GM19099 (cell line): ENCODE measurements around the gene RASSF7.

Source experiments
- POLR2A ChIP-seq: IDR thresholded peaks from 3 replicates; pipeline ENCODE4 v1.6.1; 2011; ENCODE audit warnings: low read depth; ENCODE audit not compliant: insufficient read length; ENCODE audit errors: extremely low read depth

Gene RASSF7

DNA sequence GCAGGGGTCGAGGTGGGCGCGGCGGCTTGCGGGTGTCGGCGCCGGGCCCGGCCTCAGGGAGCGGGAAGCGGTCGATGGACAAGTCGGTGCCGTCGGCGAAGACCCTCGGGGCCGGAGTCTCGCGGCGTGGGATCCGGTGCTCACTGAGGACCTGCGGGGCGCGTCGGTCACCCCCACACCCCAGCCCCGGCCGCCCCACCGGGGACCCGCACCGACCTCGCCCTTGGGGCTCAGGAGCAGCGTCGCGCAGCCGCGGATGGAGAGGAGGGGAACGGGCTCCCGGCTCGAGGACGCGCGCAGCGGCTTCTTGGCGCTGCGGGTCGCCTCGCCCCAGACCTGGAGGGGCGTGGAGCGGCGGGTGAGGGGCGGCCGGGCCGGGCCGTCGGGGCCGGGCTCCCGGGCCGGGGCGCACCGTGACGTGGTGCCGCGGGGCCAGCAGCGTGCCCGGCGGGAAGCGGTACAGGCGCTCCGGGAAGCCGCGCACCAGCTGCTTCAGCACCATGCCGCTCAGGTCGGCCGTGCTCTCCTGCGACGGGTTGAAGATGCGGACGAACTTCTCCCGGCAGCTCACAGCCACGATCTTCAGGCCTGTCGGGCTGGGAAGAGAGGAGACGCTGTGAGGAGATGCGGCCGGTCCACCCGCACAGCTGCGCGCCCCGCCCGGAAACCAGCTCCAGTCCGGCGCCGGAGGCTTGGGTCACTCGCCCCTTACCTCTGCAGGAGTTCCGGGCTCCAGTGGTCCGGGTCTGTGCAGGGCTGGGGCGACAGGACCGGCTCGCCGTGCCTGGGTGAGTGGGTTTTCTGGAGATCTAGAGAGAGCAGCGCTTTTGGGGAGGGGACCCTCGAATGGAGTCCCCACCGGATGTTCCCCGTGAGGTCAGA, 4.7 kb upstream of the RASSF7 start:
- no peak for TF ChIP-seq POLR2A

DNA sequence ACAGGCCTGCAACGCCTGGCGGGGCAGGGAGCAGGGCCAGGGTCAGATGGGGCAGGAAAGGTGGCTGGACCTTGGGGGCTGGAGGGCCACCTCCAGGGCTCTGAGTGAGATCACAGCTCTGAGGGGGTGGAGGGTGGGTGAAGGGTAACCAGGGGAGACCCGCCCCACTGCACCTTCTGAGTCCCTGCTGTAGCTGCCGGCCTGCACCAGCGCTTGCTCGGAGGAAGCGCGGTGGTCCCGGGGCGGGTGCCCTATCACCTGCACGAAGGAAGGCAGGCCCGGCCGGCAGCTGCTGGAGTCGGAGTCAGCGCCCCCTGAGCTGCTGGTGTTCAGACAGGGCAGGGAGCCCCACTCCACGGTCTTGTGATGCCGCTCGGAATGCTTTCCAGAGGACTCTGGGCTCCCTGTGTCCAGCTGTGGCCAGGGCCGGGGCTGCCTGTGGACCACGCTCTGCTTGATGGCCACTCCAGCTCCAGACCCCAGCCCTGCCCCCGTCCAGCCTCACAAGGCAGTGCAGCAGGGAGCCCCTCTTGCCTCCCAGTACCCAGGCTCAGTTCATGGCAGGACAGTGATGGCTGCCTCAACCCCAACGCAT, 4.0 kb upstream of the RASSF7 start:
- TF ChIP-seq POLR2A: no peak

DNA sequence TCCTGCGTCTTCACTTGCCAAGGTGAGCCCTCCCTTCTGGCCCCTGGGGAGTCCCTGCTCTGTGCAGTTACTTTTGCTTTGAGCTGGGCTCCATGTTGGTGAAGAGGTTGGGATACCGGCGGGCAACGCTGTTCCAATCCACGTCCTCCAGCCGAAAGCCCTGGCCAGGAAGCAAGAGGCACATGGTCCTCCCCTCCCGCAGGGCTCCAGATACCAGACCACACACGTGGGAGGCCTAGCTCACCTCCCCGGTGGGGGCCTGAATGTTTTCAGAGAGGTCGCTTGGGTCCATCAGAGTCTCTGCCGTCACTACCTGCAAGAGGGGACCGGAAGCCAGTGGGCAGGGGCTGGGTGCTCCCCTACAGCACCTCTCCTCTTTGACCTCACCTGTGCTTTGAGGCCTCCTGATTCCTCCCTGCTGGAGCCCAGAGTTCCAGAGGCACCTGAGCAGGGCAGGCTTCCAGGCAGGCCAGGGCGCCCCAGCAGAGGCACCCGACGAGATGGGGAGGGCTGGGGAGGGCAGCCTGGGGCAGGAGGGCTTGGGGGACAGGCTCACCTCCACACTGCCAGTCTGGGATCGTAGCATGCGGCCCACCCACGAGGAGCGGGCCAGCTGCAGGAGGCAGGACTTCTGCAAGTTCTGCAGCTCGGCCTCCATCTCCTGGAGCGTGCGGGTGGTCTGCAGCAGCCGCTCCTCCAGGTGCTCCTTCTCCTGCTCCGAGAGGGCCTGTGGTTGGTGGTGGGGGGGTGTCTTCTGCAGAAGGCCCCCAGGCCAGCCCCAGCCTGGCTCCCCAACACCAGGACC, 3.2 kb upstream of the RASSF7 start:
- TF ChIP-seq POLR2A: no peak

DNA sequence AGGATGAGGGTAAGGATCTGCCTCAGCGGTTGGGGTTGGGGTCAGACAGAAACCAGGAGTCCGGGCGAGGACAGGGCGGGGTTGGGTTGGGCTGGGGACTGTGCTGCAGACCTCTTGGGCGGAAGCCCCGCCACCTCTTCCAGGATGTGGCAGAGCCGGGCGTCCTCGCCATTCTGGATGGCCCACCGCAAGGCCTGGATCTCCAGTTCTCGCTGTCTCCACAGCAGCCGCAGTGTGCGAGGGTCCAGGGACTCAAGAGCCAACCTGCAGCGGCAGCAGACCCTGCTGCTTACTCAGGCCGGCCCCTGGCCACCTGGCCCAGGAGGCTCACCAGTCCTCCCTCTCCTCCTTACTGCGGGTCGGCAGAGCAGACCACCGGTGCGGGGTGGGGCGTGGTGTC, 2.3 kb upstream of the RASSF7 start:
- no peak for TF ChIP-seq POLR2A

DNA sequence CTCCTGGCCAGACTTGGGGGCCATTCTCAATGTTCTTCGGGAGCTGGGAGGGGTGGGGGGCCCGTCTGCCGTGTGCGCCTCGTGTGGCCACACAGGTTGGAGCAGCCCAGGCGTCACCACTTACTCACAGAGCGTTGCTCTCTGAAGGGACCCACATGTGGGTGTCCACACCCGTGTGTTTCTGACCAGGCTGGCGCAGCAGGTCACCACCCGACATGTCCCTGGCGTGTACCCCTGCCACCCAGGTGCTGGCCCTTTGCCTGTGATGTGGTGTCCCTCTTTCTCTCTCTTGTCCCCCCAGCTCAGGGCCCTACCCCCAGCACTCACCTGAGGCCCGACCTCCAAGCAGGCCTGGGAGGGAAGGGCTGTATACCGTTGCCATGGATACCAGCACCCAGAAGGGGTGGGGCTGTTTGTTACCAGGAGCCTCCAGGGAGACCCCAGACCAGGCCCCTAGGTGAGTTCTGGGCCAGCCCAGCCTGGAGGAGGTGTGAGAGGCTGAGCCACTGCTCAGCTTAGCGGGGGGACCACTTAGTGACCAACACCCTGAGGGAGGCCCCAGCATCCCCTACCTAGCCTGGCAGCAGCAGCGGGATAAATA, 1.6 kb upstream of the RASSF7 start:
- TF ChIP-seq POLR2A: no peak

DNA sequence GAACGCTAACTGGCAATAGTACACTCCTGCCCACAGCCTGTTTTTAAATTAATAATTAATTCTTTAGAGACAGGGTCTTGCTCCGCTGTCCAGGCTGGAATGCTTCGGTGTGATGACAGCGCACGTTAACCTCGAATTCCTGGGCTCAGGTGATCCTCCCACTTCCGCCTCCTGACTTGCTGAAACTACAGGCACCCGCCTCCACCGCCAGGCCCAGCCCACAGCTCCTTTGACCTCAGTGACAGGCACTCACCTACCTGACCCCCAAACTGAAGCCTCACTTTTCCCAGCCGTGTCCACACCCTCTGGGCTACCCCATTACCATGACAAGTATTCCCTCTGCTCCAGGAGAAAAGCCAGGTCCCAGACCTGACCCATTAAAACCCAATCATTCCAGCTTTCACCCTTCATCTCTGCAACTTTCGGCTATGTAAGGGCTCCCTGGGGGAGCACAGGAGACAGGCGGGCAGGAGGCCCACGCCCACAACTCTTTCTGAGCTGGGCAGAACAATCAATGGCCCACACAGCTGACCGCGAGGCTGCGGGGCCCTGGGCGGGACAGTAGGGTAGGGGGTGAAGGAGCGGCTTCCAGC, 962 bp upstream of the RASSF7 start:
- TF ChIP-seq POLR2A: no peak

DNA sequence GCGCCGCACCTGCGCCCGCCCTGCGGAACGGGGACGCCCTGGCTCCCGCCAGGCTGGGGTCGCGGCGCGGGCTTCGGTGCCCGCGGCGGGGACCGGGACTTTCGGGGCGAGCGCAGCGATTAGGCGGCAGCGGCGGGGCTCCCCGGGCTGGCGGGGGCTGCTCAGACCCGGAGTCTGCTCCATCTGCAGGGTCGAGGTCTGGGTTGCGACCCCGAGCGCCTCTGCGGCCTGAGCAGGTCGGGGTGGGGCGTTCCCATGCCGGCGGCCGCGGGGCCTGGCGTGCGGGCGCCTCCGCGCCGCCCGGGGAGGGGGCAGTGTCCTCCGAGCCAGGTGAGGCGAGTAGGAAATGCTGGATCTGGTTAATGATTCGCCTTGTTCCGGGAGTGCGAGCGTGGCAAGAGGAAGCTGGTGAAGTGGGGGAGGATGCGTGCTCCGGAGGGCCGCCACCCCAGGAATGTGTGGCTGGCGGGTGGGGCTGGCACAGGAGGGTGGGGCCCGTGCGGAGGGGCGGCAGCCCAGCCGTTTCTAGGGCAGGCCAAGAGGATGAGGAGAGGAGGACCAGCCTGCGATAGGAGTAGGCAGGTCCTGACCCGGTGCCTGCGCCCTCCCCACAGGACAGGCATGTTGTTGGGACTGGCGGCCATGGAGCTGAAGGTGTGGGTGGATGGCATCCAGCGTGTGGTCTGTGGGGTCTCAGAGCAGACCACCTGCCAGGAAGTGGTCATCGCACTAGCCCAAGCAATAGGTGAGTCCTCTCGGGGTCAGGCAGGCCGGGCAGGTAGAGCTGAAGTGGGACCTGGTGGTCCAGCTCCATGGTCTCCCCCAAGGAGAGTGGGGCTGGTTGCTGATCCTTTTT, 606 bp downstream of the RASSF7 start:
- no peak for TF ChIP-seq POLR2A

DNA sequence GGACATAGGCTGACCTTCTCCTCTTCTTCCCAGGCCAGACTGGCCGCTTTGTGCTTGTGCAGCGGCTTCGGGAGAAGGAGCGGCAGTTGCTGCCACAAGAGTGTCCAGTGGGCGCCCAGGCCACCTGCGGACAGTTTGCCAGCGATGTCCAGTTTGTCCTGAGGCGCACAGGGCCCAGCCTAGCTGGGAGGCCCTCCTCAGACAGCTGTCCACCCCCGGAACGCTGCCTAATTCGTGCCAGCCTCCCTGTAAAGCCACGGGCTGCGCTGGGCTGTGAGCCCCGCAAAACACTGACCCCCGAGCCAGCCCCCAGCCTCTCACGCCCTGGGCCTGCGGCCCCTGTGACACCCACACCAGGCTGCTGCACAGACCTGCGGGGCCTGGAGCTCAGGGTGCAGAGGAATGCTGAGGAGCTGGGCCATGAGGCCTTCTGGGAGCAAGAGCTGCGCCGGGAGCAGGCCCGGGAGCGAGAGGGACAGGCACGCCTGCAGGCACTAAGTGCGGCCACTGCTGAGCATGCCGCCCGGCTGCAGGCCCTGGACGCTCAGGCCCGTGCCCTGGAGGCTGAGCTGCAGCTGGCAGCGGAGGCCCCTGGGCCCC, 1.4 kb downstream of the RASSF7 start:
- no peak for TF ChIP-seq POLR2A

DNA sequence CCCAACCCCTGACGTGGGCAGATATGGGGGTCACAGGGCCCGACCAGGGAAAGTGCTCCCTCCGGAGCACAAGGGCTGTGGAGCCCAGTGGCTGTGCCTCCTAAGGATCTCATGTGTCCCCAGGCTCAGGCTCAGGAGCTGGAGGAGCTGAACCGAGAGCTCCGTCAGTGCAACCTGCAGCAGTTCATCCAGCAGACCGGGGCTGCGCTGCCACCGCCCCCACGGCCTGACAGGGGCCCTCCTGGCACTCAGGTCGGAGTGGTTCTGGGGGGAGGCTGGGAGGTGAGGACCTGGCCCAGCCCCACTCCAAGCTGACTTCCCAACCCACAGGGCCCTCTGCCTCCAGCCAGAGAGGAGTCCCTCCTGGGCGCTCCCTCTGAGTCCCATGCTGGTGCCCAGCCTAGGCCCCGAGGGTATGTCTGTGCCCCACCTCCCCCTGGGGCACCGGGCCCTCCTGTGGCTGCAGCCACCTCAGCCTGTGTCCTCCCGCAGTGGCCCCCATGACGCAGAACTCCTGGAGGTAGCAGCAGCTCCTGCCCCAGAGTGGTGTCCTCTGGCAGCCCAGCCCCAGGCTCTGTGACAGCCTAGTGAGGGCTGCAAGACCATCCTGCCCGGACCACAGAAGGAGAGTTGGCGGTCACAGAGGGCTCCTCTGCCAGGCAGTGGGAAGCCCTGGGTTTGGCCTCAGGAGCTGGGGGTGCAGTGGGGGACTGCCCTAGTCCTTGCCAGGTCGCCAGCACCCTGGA, 2.5 kb downstream of the RASSF7 start:
- TF ChIP-seq POLR2A: no peak

DNA sequence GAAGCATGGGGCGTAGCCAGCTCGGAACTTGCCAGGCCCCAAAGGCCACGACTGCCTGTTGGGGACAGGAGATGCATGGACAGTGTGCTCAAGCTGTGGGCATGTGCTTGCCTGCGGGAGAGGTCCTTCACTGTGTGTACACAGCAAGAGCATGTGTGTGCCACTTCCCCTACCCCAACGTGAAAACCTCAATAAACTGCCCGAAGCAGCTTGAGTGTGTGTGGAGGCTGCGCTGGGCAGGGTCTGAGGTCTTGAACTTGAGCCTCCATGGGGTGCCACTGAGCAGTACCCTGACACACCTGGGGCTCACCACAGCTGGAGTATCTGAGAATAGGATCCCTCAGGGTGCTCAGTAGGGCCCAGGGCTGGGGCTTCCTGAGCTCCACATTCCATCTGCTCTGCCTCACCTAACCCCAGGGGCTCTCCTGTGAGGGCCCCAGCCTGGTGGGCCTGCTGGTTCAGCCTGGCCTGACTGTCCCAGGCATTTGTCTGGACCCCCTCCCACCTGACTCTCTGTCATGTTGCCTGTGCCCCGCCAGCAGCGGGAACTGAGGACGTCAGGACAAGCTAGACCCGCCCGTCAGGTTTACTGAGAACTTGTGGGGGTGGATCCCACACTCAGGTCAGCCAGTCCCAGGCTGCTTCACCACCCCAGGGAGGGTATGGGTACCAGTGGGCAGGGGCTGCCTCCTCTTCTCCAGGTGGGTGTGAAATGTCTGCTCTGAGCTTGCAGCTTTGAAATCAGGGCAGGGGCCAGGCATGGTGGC, 3.2 kb downstream of the RASSF7 start:
- TF ChIP-seq POLR2A: no peak

DNA sequence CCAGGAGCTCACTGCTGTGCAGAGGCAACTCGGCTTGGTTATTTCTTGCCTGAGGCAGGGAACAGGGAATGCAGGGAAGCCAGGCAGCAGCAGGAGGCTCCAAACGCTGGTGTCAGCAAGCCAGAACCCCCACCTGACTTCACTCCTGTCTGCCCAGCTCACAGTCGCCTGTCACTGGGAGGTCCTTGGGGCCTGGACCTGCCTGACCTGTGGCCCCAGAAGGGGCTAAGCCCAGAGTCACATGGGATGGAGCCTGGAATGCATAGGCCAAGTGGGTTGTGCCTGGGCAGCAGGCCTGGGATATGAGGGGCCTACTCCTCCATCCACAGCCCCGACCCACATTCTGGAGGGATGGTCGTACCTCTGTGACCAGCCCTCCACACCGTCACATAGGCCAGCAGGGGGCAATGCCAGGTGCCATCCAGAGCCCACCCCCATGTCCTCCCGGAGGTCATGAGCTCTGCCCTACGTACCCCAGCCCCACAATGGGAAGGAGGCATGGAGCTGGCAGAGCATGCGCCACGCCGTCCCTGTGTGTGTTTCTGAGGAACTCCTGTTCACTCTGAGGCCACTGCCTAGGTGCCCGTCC, 5.2 kb downstream of the RASSF7 start:
- TF ChIP-seq POLR2A: no peak
